Mesendoderm (in vitro differentiated cells): Measurements from ENCODE around the gene ARHGAP22.

ENCODE experiments used
- DNase-seq: peaks from one replicate; pipeline ENCODE4 v3.0.0; 2013
- H2AK5ac ChIP-seq: 2 replicates; pipeline ENCODE4 v1.6.1; 2013; ENCODE audit warnings: low read length, inconsistent platforms
- H2BK120ac ChIP-seq: 2 replicates; pipeline ENCODE4 v1.6.1; 2013; ENCODE audit warnings: low read depth, mild to moderate bottlenecking, low read length, moderate library complexity, mixed read lengths
- H2BK15ac ChIP-seq: replicated peaks from 2 replicates; pipeline ENCODE4 v1.6.1; 2013; ENCODE audit warnings: low read depth, mild to moderate bottlenecking, moderate library complexity
- H2BK5ac ChIP-seq: 2 replicates; pipeline ENCODE4 v1.6.1; 2013; ENCODE audit warnings: low read length, inconsistent platforms
- H3K18ac ChIP-seq: 2 replicates; pipeline ENCODE4 v1.6.1; 2013; ENCODE audit warnings: mild to moderate bottlenecking, low read length, mixed read lengths
- H3K23ac ChIP-seq: one replicate; pipeline ENCODE4 v1.6.1; 2013; ENCODE audit warnings: low read length
- H3K27ac ChIP-seq: 2 replicates; pipeline ENCODE4 v1.5.1; 2013; ENCODE audit warnings: low read depth, mild to moderate bottlenecking, inconsistent platforms, low read length, moderate library complexity
- H3K27me3 ChIP-seq: 2 replicates; pipeline ENCODE4 v1.6.1; 2013; ENCODE audit warnings: low read length, control low read depth, mild to moderate bottlenecking, inconsistent platforms; ENCODE audit not compliant: insufficient read depth, poor library complexity
- H3K36me3 ChIP-seq: 2 replicates; pipeline ENCODE4 v1.6.1; 2013; ENCODE audit warnings: low read length, inconsistent platforms; ENCODE audit not compliant: control insufficient read depth, insufficient read depth
- H3K4ac ChIP-seq: one replicate; pipeline ENCODE4 v1.6.1; 2013; ENCODE audit warnings: low read depth, mild to moderate bottlenecking, low read length, moderate library complexity
- H3K4me1 ChIP-seq: 2 replicates; pipeline ENCODE4 v1.6.1; 2013; ENCODE audit warnings: low read depth, low read length, inconsistent platforms; ENCODE audit not compliant: control insufficient read depth
- H3K4me2 ChIP-seq: 2 replicates; pipeline ENCODE4 v1.6.1; 2013; ENCODE audit warnings: low read length
- H3K4me3 ChIP-seq: 2 replicates; pipeline ENCODE4 v1.5.1; 2013; ENCODE audit warnings: mild to moderate bottlenecking, low read length
- H3K56ac ChIP-seq: one replicate; pipeline ENCODE4 v1.6.1; 2013; ENCODE audit warnings: low read length
- H3K79me1 ChIP-seq: 2 replicates; pipeline ENCODE4 v1.6.1; 2013; ENCODE audit warnings: low read length, inconsistent platforms
- H3K79me2 ChIP-seq: 2 replicates; pipeline ENCODE4 v1.6.1; 2013; ENCODE audit warnings: mild to moderate bottlenecking, low read length; ENCODE audit not compliant: control insufficient read depth, insufficient read depth
- H3K9ac ChIP-seq: 2 replicates; pipeline ENCODE4 v1.6.1; 2013; ENCODE audit warnings: low read length, inconsistent platforms
- H4K5ac ChIP-seq: one replicate; pipeline ENCODE4 v1.6.1; 2013; ENCODE audit warnings: low read length
- H4K8ac ChIP-seq: one replicate; pipeline ENCODE4 v1.6.1; 2013; ENCODE audit warnings: low read depth, mild to moderate bottlenecking, control low read depth, low read length, moderate library complexity
- WGBS: extraction: QIAGEN DNeasy Blood & Tissue Kit; methylation state at CpG from one replicate; pipeline ENCODE4 v1.1.7; 2013; ENCODE audit warnings: low lambda C conversion rate, missing lambda C conversion rate; ENCODE audit not compliant: insufficient coverage; ENCODE audit errors: extremely low coverage; 5-methylcytosine and 5-hydroxymethylcytosine counted together

The ARHGAP22 gene

DNA sequence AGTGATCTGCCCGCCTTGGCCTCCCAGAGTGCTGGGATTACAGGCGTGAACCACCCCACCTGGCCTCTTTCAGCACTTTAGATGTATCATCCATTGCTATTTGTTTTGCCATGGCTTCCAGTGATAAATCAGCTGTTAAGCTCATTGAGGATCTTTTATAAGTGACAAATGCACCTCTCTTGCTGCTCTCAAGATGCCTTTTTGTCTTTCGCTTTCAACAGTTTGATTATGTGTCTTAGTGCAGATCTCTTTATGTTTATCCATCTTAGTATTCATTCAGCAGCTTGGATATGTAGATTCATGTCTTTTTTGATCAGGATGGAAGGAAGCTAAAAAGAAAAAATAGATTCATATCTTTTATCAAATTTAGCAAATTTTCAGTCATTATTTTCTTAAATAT is 192.8 kb downstream of the ARHGAP22 start:
- Histone ChIP-seq H2BK5ac (no peak overlapping the region), H3K4me1 (no peaks in the 10 kb centered on the region), H3K27ac (no peak overlapping the region), H3K4me2 (no peak overlapping the region), H4K8ac (no peak overlapping the region), H3K23ac (no peak overlapping the region), H3K27me3 (no peaks in the 10 kb centered on the region), H4K5ac (no peak overlapping the region), H3K4ac (no peak overlapping the region), H2AK5ac (no peak overlapping the region), H3K79me2 (no peaks in the 10 kb centered on the region), H3K9ac (no peak overlapping the region), H3K4me3 (no peak overlapping the region), H3K79me1 (no peaks in the 10 kb centered on the region), H3K56ac (no peak overlapping the region), H3K36me3 (peaks cover 1% of the 10 kb centered on the region), H3K18ac (no peak overlapping the region), H2BK120ac (no peak overlapping the region), H2BK15ac (no peak overlapping the region)
- DNase-seq = no peak
- WGBS = no CpG with 5 or more reads among the region's 3 CpGs

DNA sequence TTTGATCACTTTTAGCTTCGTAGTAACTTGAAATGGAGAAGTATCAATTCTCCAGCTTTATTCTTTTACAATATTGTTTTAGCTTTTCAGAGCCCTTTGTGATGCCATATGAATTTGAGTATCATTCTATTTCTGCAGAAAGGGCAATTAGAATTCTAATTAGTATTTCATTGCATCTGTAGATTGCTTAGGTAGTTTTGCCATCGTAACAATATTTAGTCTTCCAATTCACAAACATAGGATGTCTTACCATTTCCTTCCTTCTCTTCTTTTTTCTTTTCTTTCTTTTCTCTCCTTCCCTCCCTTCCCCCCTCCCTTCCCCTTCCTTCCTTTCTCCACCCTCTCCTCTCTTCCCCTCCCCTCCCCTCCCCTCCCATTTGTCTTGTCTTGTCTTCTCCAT is 193.4 kb downstream of the ARHGAP22 start:
- Histone ChIP-seq H2BK15ac (no peak overlapping the region), H3K56ac (no peak overlapping the region), H3K4me3 (no peak overlapping the region), H3K79me2 (no peaks in the 10 kb centered on the region), H3K4me2 (no peak overlapping the region), H3K4me1 (no peaks in the 10 kb centered on the region), H2BK120ac (no peak overlapping the region), H3K27me3 (no peaks in the 10 kb centered on the region), H3K27ac (no peak overlapping the region), H3K36me3 (peaks cover 1% of the 10 kb centered on the region), H2AK5ac (no peak overlapping the region), H3K4ac (no peak overlapping the region), H3K18ac (no peak overlapping the region), H3K79me1 (no peaks in the 10 kb centered on the region), H2BK5ac (no peak overlapping the region), H4K5ac (no peak overlapping the region), H4K8ac (no peak overlapping the region), H3K23ac (no peak overlapping the region), H3K9ac (no peak overlapping the region)
- DNase-seq = no peak
- WGBS = no CpG with 5 or more reads among the region's 2 CpGs

DNA sequence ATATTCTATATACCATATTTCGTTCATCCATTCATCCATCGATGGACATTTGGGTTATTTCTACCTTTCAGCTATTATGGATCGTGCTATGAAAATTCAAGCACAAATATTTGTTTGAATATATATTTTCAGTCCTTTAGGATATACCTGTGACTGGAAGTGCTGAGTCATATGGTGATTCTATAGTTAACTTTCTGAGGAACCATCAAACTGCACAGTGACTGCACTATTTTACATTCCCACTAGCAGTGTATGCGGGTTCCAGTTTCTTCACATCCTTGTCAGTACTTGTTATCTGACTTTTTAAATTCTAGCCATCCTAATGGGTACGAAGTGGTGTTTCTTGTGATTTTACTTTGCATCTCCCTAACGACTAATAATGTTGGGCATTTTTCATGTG is 194.4 kb downstream of the ARHGAP22 start:
- no peak overlapping the region for H3K4ac ChIP-seq
- H3K27ac ChIP-seq = no peak overlapping the region
- H4K8ac ChIP-seq = no peak overlapping the region
- H4K5ac ChIP-seq = no peak overlapping the region
- H3K4me3 ChIP-seq = no peak overlapping the region
- H3K18ac ChIP-seq = no peak overlapping the region
- no peak overlapping the region for H3K23ac ChIP-seq
- H3K79me2 ChIP-seq = no peaks in the 10 kb centered on the region
- H2BK5ac ChIP-seq = no peak overlapping the region
- H3K4me2 ChIP-seq = no peak overlapping the region
- no peak for DNase-seq
- no peak overlapping the region for H2AK5ac ChIP-seq
- H3K56ac ChIP-seq = no peak overlapping the region
- no CpG with 5 or more reads among the region's 6 CpGs for WGBS
- H3K9ac ChIP-seq = no peak overlapping the region
- H2BK120ac ChIP-seq = no peak overlapping the region
- no peaks in the 10 kb centered on the region for H3K27me3 ChIP-seq
- no peaks in the 10 kb centered on the region for H3K79me1 ChIP-seq
- no peak overlapping the region for H2BK15ac ChIP-seq
- H3K4me1 ChIP-seq = no peaks in the 10 kb centered on the region
- H3K36me3 ChIP-seq = peaks cover 1% of the 10 kb centered on the region

DNA sequence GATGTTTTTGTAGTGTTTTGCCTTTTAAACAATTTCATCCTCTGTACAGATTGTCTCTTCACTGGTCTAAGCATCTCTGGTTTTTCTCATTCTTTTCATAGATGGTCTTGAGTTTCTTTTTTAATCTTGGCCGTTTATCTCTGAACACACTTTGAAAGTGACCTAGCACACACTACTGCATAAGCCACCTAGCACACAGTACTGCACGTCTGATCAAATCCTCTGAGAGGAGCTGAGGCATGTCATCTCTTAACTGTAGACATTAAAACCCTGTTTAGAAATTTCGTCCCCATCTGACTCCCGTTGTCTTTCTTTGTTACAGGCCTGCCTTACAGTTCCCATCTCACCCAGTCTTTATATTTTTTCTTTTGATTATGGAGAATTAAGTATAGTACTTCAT is 198.2 kb downstream of the ARHGAP22 start:
- H3K18ac ChIP-seq = no peak overlapping the region
- H3K4me3 ChIP-seq = no peak overlapping the region
- no peak overlapping the region for H3K4me2 ChIP-seq
- H3K4ac ChIP-seq = no peak overlapping the region
- no peak overlapping the region for H2AK5ac ChIP-seq
- no CpG with 5 or more reads among the region's 4 CpGs for WGBS
- H4K8ac ChIP-seq = no peak overlapping the region
- H3K79me2 ChIP-seq = no peaks in the 10 kb centered on the region
- H3K36me3 ChIP-seq = peaks cover 1% of the 10 kb centered on the region
- H3K79me1 ChIP-seq = no peaks in the 10 kb centered on the region
- no peak overlapping the region for H2BK5ac ChIP-seq
- no peak overlapping the region for H3K27ac ChIP-seq
- no peaks in the 10 kb centered on the region for H3K4me1 ChIP-seq
- H2BK15ac ChIP-seq = no peak overlapping the region
- no peak overlapping the region for H4K5ac ChIP-seq
- H2BK120ac ChIP-seq = no peak overlapping the region
- no peak overlapping the region for H3K23ac ChIP-seq
- H3K9ac ChIP-seq = no peak overlapping the region
- H3K27me3 ChIP-seq = no peaks in the 10 kb centered on the region
- no peak for DNase-seq
- no peak overlapping the region for H3K56ac ChIP-seq

DNA sequence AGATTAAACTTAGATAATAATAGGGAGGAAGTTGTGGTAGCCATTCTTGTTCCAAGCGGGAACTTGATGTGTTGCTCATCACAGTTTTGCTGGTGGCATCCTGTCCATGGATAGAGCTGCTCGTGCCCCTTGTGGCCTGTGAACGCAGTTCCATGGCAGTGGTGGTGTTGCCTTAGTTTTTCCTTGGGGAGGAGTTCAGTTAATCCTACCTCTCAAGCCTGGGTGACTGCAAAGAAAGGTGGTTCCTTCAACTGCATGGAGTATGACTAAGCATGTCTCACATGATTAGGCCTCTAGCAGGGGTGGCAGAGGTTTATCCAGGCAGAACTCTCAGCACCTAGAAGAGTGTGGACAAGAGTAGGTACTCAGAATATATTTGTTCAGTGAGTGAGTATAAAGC is 198.7 kb downstream of the ARHGAP22 start:
- WGBS = no CpG with 5 or more reads among the region's 3 CpGs
- DNase-seq = peak; percentile 77

DNA sequence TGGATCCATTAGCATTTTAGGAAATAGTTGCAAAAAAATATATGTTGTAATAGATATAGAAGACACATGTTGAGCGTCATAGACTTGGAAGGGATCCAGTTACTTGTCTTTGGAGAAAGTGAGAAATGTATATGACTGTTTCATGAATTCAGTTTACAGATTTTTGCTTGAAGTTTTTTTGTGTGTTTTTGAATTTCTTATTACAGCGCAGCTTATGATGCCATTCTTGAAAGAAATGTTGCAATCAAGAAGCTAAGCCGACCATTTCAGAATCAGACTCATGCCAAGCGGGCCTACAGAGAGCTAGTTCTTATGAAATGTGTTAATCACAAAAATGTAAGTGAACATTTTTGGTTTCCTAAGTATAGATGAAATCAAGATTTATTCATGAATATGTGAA is 200.2 kb downstream of the ARHGAP22 start:
- Histone ChIP-seq H3K36me3 (no peaks in the 10 kb centered on the region), H3K79me1 (no peaks in the 10 kb centered on the region), H4K8ac (no peak overlapping the region), H2BK15ac (no peak overlapping the region), H3K9ac (no peak overlapping the region), H2BK5ac (no peak overlapping the region), H3K4ac (no peak overlapping the region), H2BK120ac (no peak overlapping the region), H3K4me1 (no peaks in the 10 kb centered on the region), H3K4me3 (no peak overlapping the region), H3K4me2 (no peak overlapping the region), H3K18ac (no peak overlapping the region), H4K5ac (no peak overlapping the region), H3K27me3 (no peaks in the 10 kb centered on the region), H3K23ac (no peak overlapping the region), H3K79me2 (no peaks in the 10 kb centered on the region), H2AK5ac (no peak overlapping the region), H3K56ac (no peak overlapping the region), H3K27ac (no peak overlapping the region)
- no CpG with 5 or more reads among the region's 4 CpGs for WGBS
- no peak for DNase-seq

More for the DNA sequence above, 198.7 kb downstream of the ARHGAP22 start:
- H3K79me1 ChIP-seq = no peaks in the 10 kb centered on the region
- H3K4me3 ChIP-seq = no peak overlapping the region
- H3K79me2 ChIP-seq = no peaks in the 10 kb centered on the region
- no peak overlapping the region for H3K18ac ChIP-seq
- no peak overlapping the region for H3K9ac ChIP-seq
- no peaks in the 10 kb centered on the region for H3K4me1 ChIP-seq
- no peak overlapping the region for H2BK5ac ChIP-seq
- H2BK15ac ChIP-seq = no peak overlapping the region
- no peak overlapping the region for H3K4ac ChIP-seq
- H3K23ac ChIP-seq = no peak overlapping the region
- H3K27ac ChIP-seq = no peak overlapping the region
- no peaks in the 10 kb centered on the region for H3K27me3 ChIP-seq
- H3K4me2 ChIP-seq = no peak overlapping the region
- H4K5ac ChIP-seq = no peak overlapping the region
- H2BK120ac ChIP-seq = no peak overlapping the region
- H2AK5ac ChIP-seq = no peak overlapping the region
- peaks cover 1% of the 10 kb centered on the region for H3K36me3 ChIP-seq
- H4K8ac ChIP-seq = no peak overlapping the region
- H3K56ac ChIP-seq = no peak overlapping the region
